GM18861 (cell line): ENCODE measurements around the gene KAZN.

Source experiments
- ATAC-seq: cut with Tn5 transposase; IDR thresholded peaks from one replicate; pipeline ENCODE4 v1.9.1; 2021; ENCODE audit not compliant: unreplicated experiment

Gene KAZN

GRCh38 chr1:14994841-14995437, 396.5 kb downstream of the KAZN start:
- ATAC-seq = no peak

GRCh38 chr1:14996133-14997050, 397.9 kb downstream of the KAZN start:
- no peak for ATAC-seq

GRCh38 chr1:14997646-14998276, 399.3 kb downstream of the KAZN start:
- no peak for ATAC-seq

- no peak for ATAC-seq
Observed at GRCh38 chr1:14999441-14999840, 401.0 kb downstream of the KAZN start.

- ATAC-seq = no peak
Observed at GRCh38 chr1:15000030-15000429, 401.5 kb downstream of the KAZN start.

- ATAC-seq = no peak
Observed at GRCh38 chr1:15000671-15001070, 402.2 kb downstream of the KAZN start.

- ATAC-seq = no peak
Observed at GRCh38 chr1:15001317-15001915, 402.9 kb downstream of the KAZN start.

- ATAC-seq = no peak
Observed at GRCh38 chr1:15002325-15002724, 403.8 kb downstream of the KAZN start.

GRCh38 chr1:15004396-15004795, 405.9 kb downstream of the KAZN start:
- ATAC-seq = no peak

GRCh38 chr1:15005116-15005515, 406.6 kb downstream of the KAZN start:
- no peak for ATAC-seq

- ATAC-seq = no peak
Observed at GRCh38 chr1:15007368-15007767, 408.9 kb downstream of the KAZN start.

- no peak for ATAC-seq
Observed at GRCh38 chr1:15007842-15008241, 409.4 kb downstream of the KAZN start.

GRCh38 chr1:15008783-15009729, 410.6 kb downstream of the KAZN start:
- ATAC-seq = no peak

- no peak for ATAC-seq
Observed at GRCh38 chr1:15011160-15011559, 412.7 kb downstream of the KAZN start.

- ATAC-seq = no peak
Observed at GRCh38 chr1:15011661-15012060, 413.2 kb downstream of the KAZN start.

- ATAC-seq = no peak
Observed at GRCh38 chr1:15012822-15013221, 414.3 kb downstream of the KAZN start.

GRCh38 chr1:15013767-15014166, 415.3 kb downstream of the KAZN start:
- no peak for ATAC-seq

- ATAC-seq = no peak
Observed at GRCh38 chr1:15014516-15014915, 416.0 kb downstream of the KAZN start.

GRCh38 chr1:15016001-15016400, 417.5 kb downstream of the KAZN start:
- ATAC-seq = no peak

GRCh38 chr1:15016526-15016925, 418.0 kb downstream of the KAZN start:
- no peak for ATAC-seq
